ENCODE results near the gene FXYD1.
"Not testable (repeated sequence)": the region's sequence is repeated elsewhere in the genome, so short reads cannot be mapped to it uniquely, and the experiment has no call there.

Gene FXYD1

GRCh38 chr19:35101949-35102348, 36.7 kb upstream of the FXYD1 start:
- H4K8ac ChIP-seq (ENCODE audit: low read depth, low read length); H2BK5ac ChIP-seq (ENCODE audit: low read depth, low read length, poor library complexity); H3K4ac ChIP-seq (ENCODE audit: low read depth, low read length); DNase-seq; H2AK5ac ChIP-seq (ENCODE audit: low read length); H3K14ac ChIP-seq (ENCODE audit: low read length); H3K36me3 ChIP-seq (ENCODE audit: control insufficient read depth in 1 of 2, insufficient read depth in 2 of 2, low read length in 2 of 2); H4K91ac ChIP-seq (ENCODE audit: low read depth, low read length); H3K18ac ChIP-seq (ENCODE audit: low read length); H3K4me1 ChIP-seq (ENCODE audit: control insufficient read depth in 1 of 2, insufficient read depth in 2 of 2, low read length in 2 of 2); H3K9me3 ChIP-seq (ENCODE audit: insufficient read depth, low read depth, low read length); H3K79me1 ChIP-seq (ENCODE audit: low read length); H3K79me2 ChIP-seq (ENCODE audit: control insufficient read depth, insufficient read depth, low read length, poor library complexity); H3K23ac ChIP-seq (ENCODE audit: low read length); H3K4me2 ChIP-seq (ENCODE audit: low read length); H4K12ac ChIP-seq (ENCODE audit: low read depth, low read length); H3K27ac ChIP-seq (ENCODE audit: low read depth, low read length); H3K4me3 ChIP-seq (ENCODE audit: low read depth, low read length); H2BK120ac ChIP-seq (ENCODE audit: insufficient read depth, low read length, poor library complexity); H2AFZ ChIP-seq (ENCODE audit: insufficient read depth, low read length, poor library complexity); H3K27me3 ChIP-seq (ENCODE audit: insufficient read depth, low read length); H3K9ac ChIP-seq (ENCODE audit: low read length); H2BK12ac ChIP-seq (ENCODE audit: low read length): not testable (repeated sequence)
- no CpG with 5 or more reads among the region's 10 CpGs for WGBS (ENCODE audit: extremely low coverage, insufficient coverage, insufficient read length)

GRCh38 chr19:35103614-35104013, 35.0 kb upstream of the FXYD1 start:
- H3K4me2 ChIP-seq (ENCODE audit: low read length); H2AFZ ChIP-seq (ENCODE audit: insufficient read depth, low read length, poor library complexity); H3K4me1 ChIP-seq (ENCODE audit: control insufficient read depth in 1 of 2, insufficient read depth in 2 of 2, low read length in 2 of 2); H2AK5ac ChIP-seq (ENCODE audit: low read length); H2BK5ac ChIP-seq (ENCODE audit: low read depth, low read length, poor library complexity); H4K8ac ChIP-seq (ENCODE audit: low read depth, low read length); H3K4ac ChIP-seq (ENCODE audit: low read depth, low read length); H3K79me1 ChIP-seq (ENCODE audit: low read length); H3K9ac ChIP-seq (ENCODE audit: low read length); H3K18ac ChIP-seq (ENCODE audit: low read length); H3K27me3 ChIP-seq (ENCODE audit: insufficient read depth, low read length); H2BK12ac ChIP-seq (ENCODE audit: low read length); H3K27ac ChIP-seq (ENCODE audit: low read depth, low read length); H2BK120ac ChIP-seq (ENCODE audit: insufficient read depth, low read length, poor library complexity); H4K12ac ChIP-seq (ENCODE audit: low read depth, low read length); H3K4me3 ChIP-seq (ENCODE audit: low read depth, low read length); H3K9me3 ChIP-seq (ENCODE audit: insufficient read depth, low read depth, low read length); H3K79me2 ChIP-seq (ENCODE audit: control insufficient read depth, insufficient read depth, low read length, poor library complexity); DNase-seq; H3K23ac ChIP-seq (ENCODE audit: low read length); H4K91ac ChIP-seq (ENCODE audit: low read depth, low read length); H3K36me3 ChIP-seq (ENCODE audit: control insufficient read depth in 1 of 2, insufficient read depth in 2 of 2, low read length in 2 of 2); H3K14ac ChIP-seq (ENCODE audit: low read length): not testable (repeated sequence)
- WGBS (ENCODE audit: extremely low coverage, insufficient coverage, insufficient read length), result no CpG with 5 or more reads among the region's 10 CpGs

- Histone ChIP-seq H3K4me1 (ENCODE audit: control insufficient read depth in 1 of 2, insufficient read depth in 2 of 2, low read length in 2 of 2) (no peaks in the 10 kb centered on the region), H3K23ac (ENCODE audit: low read length) (no peak overlapping the region), H2AK5ac (ENCODE audit: low read length) (no peak overlapping the region), H3K9me3 (ENCODE audit: insufficient read depth, low read depth, low read length) (peaks cover 6% of the 10 kb centered on the region), H3K14ac (ENCODE audit: low read length) (no peak overlapping the region), H3K36me3 (ENCODE audit: control insufficient read depth in 1 of 2, insufficient read depth in 2 of 2, low read length in 2 of 2) (no peaks in the 10 kb centered on the region), H4K91ac (ENCODE audit: low read depth, low read length) (no peak overlapping the region), H3K4me2 (ENCODE audit: low read length) (no peak overlapping the region), H2BK5ac (ENCODE audit: low read depth, low read length, poor library complexity) (no peak overlapping the region), H3K27me3 (ENCODE audit: insufficient read depth, low read length) (no peaks in the 10 kb centered on the region), H3K18ac (ENCODE audit: low read length) (no peak overlapping the region), H3K4me3 (ENCODE audit: low read depth, low read length) (no peak overlapping the region), H4K12ac (ENCODE audit: low read depth, low read length) (no peak overlapping the region), H3K79me1 (ENCODE audit: low read length) (no peaks in the 10 kb centered on the region), H2BK120ac (ENCODE audit: insufficient read depth, low read length, poor library complexity) (no peak overlapping the region), H4K8ac (ENCODE audit: low read depth, low read length) (no peak overlapping the region), H2BK12ac (ENCODE audit: low read length) (no peak overlapping the region), H3K9ac (ENCODE audit: low read length) (no peak overlapping the region), H3K79me2 (ENCODE audit: control insufficient read depth, insufficient read depth, low read length, poor library complexity) (no peaks in the 10 kb centered on the region), H3K4ac (ENCODE audit: low read depth, low read length) (no peak overlapping the region), H3K27ac (ENCODE audit: low read depth, low read length) (no peak overlapping the region), H2AFZ (ENCODE audit: insufficient read depth, low read length, poor library complexity) (no peak overlapping the region)
- DNase-seq, result no peak
- no CpG with 5 or more reads among the region's 11 CpGs for WGBS (ENCODE audit: extremely low coverage, insufficient coverage, insufficient read length)
These were observed 34.3 kb upstream of the FXYD1 start for GRCh38 chr19:35104361-35104760.

DNA sequence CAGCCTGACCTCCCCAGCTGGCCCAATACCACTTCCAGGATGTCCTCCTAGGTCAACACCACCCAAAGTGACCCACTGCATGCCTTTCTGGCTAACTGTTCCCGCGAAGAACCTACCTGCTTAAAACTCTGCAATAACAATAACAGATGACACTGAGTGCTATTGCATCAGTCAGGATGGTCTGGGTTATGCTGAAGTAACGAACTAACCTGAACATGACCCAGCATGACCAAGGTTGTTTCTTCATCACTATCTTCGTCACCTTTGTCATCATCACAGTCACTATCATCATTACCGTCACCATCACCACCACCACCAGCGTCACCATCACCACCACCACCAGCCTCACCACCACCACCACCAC, 33.6 kb upstream of the FXYD1 start:
- H4K91ac ChIP-seq (ENCODE audit: low read depth, low read length), result no peak overlapping the region
- H2AK5ac ChIP-seq (ENCODE audit: low read length), result no peak overlapping the region
- H2BK5ac ChIP-seq (ENCODE audit: low read depth, low read length, poor library complexity), result no peak overlapping the region
- H3K79me2 ChIP-seq (ENCODE audit: control insufficient read depth, insufficient read depth, low read length, poor library complexity), result no peaks in the 10 kb centered on the region
- no peaks in the 10 kb centered on the region for H3K79me1 ChIP-seq (ENCODE audit: low read length)
- peaks cover 8% of the 10 kb centered on the region for H3K9me3 ChIP-seq (ENCODE audit: insufficient read depth, low read depth, low read length)
- H3K4me2 ChIP-seq (ENCODE audit: low read length), result no peak overlapping the region
- WGBS (ENCODE audit: extremely low coverage, insufficient coverage, insufficient read length), result no CpG with 5 or more reads among the region's 6 CpGs
- no peak overlapping the region for H2AFZ ChIP-seq (ENCODE audit: insufficient read depth, low read length, poor library complexity)
- H2BK12ac ChIP-seq (ENCODE audit: low read length), result no peak overlapping the region
- no peak overlapping the region for H3K27ac ChIP-seq (ENCODE audit: low read depth, low read length)
- H3K36me3 ChIP-seq (ENCODE audit: control insufficient read depth in 1 of 2, insufficient read depth in 2 of 2, low read length in 2 of 2), result no peaks in the 10 kb centered on the region
- H3K18ac ChIP-seq (ENCODE audit: low read length), result no peak overlapping the region
- no peak overlapping the region for H3K4ac ChIP-seq (ENCODE audit: low read depth, low read length)
- no peak for DNase-seq
- H3K23ac ChIP-seq (ENCODE audit: low read length), result no peak overlapping the region
- no peak overlapping the region for H3K14ac ChIP-seq (ENCODE audit: low read length)
- no peaks in the 10 kb centered on the region for H3K27me3 ChIP-seq (ENCODE audit: insufficient read depth, low read length)
- H3K4me3 ChIP-seq (ENCODE audit: low read depth, low read length), result no peak overlapping the region
- H2BK120ac ChIP-seq (ENCODE audit: insufficient read depth, low read length, poor library complexity), result no peak overlapping the region
- no peaks in the 10 kb centered on the region for H3K4me1 ChIP-seq (ENCODE audit: control insufficient read depth in 1 of 2, insufficient read depth in 2 of 2, low read length in 2 of 2)
- no peak overlapping the region for H3K9ac ChIP-seq (ENCODE audit: low read length)
- H4K8ac ChIP-seq (ENCODE audit: low read depth, low read length), result no peak overlapping the region
- H4K12ac ChIP-seq (ENCODE audit: low read depth, low read length), result no peak overlapping the region
